Measurements from ENCODE around the gene OTOP3.

OTOP3 gene

GRCh38 chr17:74987909-74988711 lies 52.4 kb downstream of the OTOP3 start:
- peak in 1 of 2 experiments; percentile 33 for DNase-seq

- no peak for DNase-seq
Observed at GRCh38 chr17:74990581-74991105, 54.9 kb downstream of the OTOP3 start.

GRCh38 chr17:74992223-74992622 lies 56.5 kb downstream of the OTOP3 start:
- DNase-seq, result no peak

GRCh38 chr17:74994440-74994839 lies 58.7 kb downstream of the OTOP3 start:
- no peak for DNase-seq

- no peak for DNase-seq
Observed at GRCh38 chr17:74995847-74996246, 60.1 kb downstream of the OTOP3 start.

GRCh38 chr17:74998783-74999182 lies 63.1 kb downstream of the OTOP3 start:
- no peak for DNase-seq

- DNase-seq, result no peak
Observed at GRCh38 chr17:74999523-74999922, 63.8 kb downstream of the OTOP3 start.

All from NCI-H446 (cell line).